A549 (cell line): ENCODE data around the gene TREM1.

ENCODE experiments used
- CHD4 ChIP-seq: fragments of 200-600 bp; sonication (generic); IDR thresholded peaks from 2 replicates; pipeline ENCODE4 v1.6.1; 2016; ENCODE audit warnings: antibody characterized with exemption, mild to moderate bottlenecking, borderline replicate concordance
- POLR2A ChIP-seq: IDR thresholded peaks from 2 replicates; pipeline ENCODE4 v1.6.1; 2012; ENCODE audit warnings: mild to moderate bottlenecking, low read length
- RARB ChIP-seq: fragments of 250-450 bp; sonication (Bioruptor Pico); IDR thresholded peaks from 2 replicates; pipeline ENCODE4 v1.8.0; 2021; ENCODE audit warnings: mild to moderate bottlenecking, moderate library complexity
- RCOR1 ChIP-seq: fragments of 150-350 bp; IDR thresholded peaks from 2 replicates; pipeline ENCODE4 v1.6.1; 2014; ENCODE audit warnings: antibody characterized with exemption, low read length, low read depth
- RFX5 ChIP-seq: fragments of 450-650 bp; IDR thresholded peaks from 2 replicates; pipeline ENCODE4 v1.7.1; 2014; ENCODE audit warnings: antibody characterized with exemption, mild to moderate bottlenecking, moderate library complexity
- RNF2 ChIP-seq: fragments of 200-600 bp; sonication (generic); IDR thresholded peaks from 2 replicates; pipeline ENCODE4 v1.6.1; 2016; ENCODE audit warnings: low read depth, mild to moderate bottlenecking, antibody characterized with exemption, moderate library complexity, borderline replicate concordance
- TF ChIP-seq, protein P1 (sequence below): IDR thresholded peaks from 2 replicates; pipeline ENCODE4 v1.6.1; 2012

DNA sequence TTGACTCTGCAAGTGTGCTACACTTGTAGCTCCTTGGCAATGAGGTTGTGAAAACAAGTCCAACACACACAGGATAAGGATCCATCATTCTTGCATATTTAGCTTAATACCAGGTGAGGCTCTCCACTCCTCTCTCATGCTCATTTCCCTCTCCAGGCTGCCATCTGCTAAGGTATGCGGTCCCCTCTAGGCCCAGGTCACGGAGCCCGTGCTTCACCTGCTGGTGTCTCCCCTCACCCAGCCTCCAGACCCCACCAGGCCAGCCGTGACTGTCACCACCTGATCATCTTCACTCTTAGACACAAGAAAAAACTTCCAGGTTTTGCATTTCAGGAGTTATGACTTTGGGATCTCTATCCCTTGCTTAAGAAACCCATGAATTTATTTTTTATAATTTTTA lies 34.7 kb upstream of the TREM1 start:
- TF ChIP-seq POLR2A (no peak), RARB (no peak), CHD4 (no peak), RCOR1 (no peak), RFX5 (no peak), RNF2 (no peak)
- TF ChIP-seq, protein P1, sequence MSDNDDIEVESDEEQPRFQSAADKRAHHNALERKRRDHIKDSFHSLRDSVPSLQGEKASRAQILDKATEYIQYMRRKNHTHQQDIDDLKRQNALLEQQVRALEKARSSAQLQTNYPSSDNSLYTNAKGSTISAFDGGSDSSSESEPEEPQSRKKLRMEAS = no peak
